GM21423 (cell line): Measurements from ENCODE around the gene F7.

Experiments
- ATAC-seq: cut with Tn5 transposase; IDR thresholded peaks from one replicate; pipeline ENCODE4 v1.9.1; 2021; ENCODE audit warnings: mild to moderate bottlenecking, moderate library complexity; ENCODE audit not compliant: unreplicated experiment

F7 gene

GRCh38 chr13:113086031-113086750, 19.4 kb upstream of the F7 start:
- ATAC-seq, result no peak

DNA sequence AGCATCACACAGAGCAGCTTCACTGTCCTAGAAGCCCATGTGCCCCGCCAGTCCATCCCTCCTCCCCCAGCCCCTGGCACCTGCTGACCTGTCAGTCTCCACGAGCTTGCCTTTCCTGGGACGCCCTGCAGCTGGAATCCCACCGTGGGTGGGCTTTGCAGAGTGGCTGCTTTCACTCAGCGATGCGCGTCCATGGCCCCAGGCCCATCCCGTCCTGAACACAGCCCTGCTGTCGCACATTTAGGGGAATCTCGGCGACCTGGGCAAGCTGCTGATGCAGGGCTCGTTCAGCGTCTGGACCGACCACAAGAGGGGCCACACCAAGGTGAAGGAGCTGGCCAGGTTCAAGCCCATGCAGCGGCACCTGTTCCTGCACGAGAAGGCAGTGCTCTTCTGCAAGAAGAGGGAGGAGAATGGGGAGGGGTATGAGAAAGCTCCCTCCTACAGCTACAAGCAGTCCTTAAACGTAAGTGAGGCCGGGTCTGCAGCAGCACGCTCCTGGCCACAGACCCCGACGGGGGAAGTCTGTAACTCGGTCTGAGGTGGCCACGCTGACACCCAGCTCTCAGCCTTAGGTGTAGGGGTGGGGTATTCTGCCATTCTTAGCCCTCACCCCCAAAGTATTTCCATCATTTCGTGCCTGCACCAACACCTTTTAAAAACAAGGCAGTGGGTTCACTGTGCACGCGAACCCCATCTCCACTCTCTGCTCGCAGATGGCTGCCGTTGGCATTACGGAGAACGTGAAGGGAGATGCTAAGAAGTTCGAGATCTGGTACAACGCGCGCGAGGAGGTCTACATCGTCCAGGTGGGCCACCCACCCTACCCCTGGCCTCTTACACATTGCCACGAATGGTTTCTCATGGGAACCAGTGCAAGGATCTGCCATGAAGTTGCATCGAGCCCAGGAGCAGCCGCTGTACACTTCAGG, 18.3 kb upstream of the F7 start:
- no peak for ATAC-seq

- ATAC-seq, result no peak
Measured at GRCh38 chr13:113087923-113088690, 17.5 kb upstream of the F7 start.

GRCh38 chr13:113088691-113089020, 16.9 kb upstream of the F7 start:
- no peak for ATAC-seq

DNA sequence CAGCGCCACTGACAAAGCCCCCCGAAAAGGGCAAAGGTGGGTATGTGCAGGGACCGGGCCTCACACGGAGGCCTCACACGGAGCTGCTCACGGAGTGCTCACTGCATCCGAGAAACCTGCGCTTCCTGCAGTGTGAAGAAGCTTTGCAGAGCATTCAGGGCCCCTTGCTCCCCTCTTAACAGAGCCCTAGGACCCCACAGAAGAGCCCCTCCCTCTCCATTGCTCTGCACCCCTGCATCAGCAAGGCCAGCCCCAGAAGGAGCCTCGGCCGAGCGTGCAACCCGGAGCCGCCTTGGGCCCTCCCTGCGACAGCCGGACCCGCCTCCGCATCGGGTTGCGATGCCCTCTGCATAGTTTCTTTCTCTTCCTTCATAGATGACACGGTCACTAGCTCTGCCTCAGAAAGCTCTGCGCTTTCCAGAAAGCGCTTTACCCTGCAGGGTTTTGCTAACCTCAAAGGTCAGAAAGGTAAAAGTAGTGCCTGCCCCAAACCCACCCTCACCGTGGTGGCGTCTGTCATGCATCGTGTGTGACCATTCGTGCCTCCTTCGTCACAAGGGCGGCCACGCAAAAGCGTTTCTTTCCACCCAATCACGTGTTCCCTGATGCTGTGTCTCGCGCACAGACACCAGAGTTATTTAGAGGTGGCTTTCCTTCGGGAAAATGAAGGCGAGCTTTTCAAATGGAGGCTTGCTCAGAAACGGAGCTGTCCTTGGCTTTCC, 15.7 kb upstream of the F7 start:
- ATAC-seq, result no peak

DNA sequence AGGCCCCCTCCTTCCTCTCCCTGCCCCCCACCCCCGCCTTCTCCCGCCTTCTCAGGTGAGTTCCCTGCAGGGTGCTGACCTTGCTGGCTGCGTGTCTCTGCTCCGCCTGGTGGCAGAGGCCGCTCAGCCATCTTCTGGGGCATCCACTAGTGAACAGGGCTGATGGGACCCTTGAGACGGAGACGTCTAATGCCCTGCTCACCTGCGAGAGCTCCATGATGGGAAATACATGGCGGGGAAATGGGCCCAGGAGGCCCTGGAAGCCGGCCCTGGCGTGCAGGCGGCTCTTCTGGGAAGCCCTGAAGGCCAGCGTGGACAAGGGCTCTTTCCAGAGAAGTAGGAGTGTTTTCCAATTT, 15.2 kb upstream of the F7 start:
- ATAC-seq, result no peak

DNA sequence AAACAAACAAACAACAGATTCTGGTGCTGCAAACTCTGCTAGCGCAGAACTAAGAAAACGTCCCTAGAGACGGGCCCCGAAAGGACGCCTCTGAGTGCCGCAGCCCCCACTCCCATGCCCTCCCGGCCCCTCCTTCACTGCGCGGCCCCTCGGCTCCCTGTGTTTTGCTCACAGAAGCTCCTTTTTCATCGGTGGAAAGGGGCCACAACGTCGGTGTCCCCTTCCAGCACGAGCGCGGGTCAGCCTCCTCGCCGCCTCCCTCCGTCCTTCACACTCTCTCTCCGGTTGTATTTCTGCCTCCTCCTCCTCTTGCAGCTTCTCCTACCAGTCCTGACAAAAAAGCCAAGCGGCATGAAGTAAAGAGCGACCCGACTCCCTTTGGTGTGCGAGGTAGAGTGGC, 14.8 kb upstream of the F7 start:
- no peak for ATAC-seq

DNA sequence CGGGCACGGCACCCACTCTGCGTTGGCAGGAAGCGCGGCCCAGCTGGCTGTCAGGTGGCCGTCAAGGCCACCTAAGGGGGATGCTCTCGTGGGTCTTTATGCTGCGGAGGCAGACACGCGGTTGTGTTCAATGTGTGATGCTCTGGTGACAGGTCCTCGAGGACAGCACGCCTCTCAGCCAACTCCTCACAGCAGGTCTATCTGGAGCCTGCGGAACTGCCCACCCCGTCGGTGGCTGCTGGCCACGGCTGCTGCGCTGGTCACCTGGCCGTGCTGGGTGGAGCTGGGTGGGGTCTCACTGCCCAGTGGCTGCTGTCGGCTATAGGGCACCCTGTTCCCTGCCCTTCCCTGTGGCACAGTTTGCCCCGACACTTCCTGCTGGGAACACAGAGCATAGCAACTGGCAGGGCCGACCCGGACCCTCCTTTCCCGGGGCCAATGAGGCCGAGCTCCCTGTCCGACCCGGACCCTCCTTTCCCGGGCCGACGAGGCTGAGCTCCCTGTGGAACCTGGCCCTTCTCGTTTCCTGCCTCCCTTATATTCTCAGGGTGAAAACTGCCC, 14.3 kb upstream of the F7 start:
- no peak for ATAC-seq

DNA sequence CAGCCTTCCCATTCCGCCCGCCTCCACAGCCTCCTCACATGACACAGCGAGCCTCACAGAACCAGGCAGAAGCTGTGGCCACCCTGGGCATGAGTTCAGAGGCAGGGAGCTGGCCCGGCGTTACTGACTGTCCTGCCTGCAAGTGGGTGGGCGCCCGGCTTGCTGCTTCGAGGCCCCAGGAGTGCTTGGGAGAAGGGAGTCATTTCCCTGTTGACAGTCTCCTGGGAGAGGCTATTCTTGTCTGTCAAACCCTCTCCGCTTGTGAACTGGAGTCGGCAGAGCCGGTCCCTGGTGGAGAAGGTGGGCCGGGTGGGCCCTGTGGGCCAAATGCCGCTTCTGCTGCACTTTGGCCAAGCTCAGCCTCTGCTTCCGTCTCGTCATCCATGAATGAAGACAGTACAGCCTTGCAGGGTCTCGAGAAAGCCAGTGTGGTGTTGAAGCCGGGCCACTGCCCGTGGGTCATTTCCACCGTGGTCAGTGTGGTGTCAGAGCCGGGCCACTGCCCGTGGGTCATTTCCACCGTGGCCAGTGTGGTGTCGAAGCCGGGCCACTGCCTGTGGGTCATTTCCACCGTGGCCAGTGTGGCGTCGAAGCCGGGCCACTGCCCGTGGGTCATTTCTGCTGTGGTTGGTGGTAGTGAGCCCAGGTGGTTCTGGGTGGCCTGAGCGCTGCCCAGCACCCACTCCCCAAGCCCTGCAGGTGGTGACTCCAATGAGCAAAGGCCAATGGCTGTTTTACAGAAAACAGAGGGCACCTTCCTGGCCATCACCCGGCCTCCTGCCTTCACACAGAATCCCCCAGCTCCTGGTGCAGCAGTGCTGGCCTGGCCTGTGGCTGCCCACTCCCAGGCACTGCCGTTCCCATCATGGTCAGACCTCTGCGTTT, 13.5 kb upstream of the F7 start:
- no peak for ATAC-seq

- ATAC-seq, result no peak
Measured at GRCh38 chr13:113092776-113093579, 12.6 kb upstream of the F7 start.

- no peak for ATAC-seq
Measured at GRCh38 chr13:113093580-113094409, 11.8 kb upstream of the F7 start.

GRCh38 chr13:113094410-113094800, 11.2 kb upstream of the F7 start:
- ATAC-seq, result no peak

DNA sequence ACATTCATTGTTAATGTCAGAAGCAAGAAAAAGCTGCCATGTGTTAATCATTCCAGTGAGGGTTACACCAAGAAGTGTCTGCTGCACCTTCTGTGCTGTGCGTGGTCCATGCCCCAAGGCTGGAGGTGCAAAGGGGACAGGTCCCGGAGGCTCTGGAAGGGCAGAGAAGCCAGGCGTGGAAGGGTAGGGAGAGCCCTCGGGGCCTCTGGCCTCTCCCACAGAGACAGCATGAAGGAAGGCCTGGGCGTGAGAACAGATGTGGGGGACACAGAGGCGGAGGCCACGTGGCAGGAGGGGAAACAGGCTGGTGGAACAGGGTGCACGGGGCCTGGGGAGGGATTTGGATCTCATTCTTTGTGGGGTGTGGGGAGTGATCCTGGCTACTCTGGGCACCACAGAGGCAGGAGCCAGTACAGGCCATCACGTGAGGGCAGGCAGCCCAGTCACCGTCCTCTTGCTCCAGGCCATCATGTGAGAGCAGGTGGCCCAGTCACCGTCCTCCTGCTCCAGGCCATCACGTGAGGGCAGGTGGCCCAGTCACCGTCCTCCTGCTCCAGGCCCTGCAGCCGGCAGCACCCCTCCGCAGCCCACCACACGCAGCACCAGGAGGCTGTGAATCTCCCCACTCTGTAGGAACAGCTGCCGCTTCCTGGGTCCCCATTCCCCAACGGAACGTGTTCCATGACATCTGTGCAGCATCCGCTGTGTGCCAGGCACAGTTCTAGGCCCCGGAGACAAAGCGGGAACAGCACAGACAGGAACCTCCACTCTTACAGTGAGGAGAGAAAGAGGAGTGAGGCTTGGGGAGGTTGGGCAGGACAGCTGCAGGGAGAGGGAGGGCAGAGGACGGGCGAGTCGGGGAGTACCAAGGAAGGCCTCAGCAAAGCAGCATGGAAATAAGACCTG, 10.2 kb upstream of the F7 start:
- no peak for ATAC-seq

- ATAC-seq, result no peak
Measured at GRCh38 chr13:113096052-113096744, 9.4 kb upstream of the F7 start.

- no peak for ATAC-seq
Measured at GRCh38 chr13:113096745-113097305, 8.8 kb upstream of the F7 start.

DNA sequence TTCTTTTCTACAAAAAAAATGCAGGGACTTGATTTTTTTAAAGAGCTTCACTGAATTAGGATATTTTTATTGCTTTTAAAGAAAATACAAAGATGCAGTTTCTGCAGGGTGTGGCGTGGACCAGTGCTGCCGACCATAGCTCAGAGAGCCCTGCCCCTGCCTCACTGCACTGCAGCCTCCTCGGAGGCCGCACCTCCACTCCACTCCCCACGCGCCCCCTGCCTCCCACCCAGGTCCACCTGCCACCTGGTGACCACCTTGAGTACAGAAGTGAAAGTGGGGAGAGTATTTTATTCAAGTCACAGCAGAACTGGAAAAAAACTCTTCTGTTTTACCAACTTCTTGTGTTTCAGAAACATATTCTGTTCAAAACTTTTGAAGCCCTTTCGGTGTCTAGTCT, 7.9 kb upstream of the F7 start:
- ATAC-seq, result no peak
